CD4-positive, alpha-beta T cell (primary cell): ENCODE results near the gene RUSF1. TPM values are rescaled to one million over a fixed set of nuclear protein-coding genes. Genes with fewer than 3 reads are reported as not detected.

Experiments
- ATAC-seq: fragments of 200-7000 bp; cut with Tn5 transposase; one replicate; pipeline ENCODE4 v1.10.0; 2022; ENCODE audit warnings: mild to moderate bottlenecking; ENCODE audit not compliant: poor library complexity
- CTCF ChIA-PET: fragments of 350-600 bp; sonication (Branson Sonifier 250); formaldehyde crosslinking; loops from one replicate; lab custom pipeline; 2021; ENCODE audit warnings: antibody characterized with exemption, inconsistent platforms; lab: Charles Lee
- POLR2A ChIA-PET: fragments of 350-600 bp; sonication (Branson Sonifier 250); formaldehyde crosslinking; loops from one replicate; lab custom pipeline; 2021; ENCODE audit warnings: antibody characterized with exemption, inconsistent platforms; lab: Charles Lee
- DNase-seq, 14 experiments: peaks; one replicate each; pipeline ENCODE4 v3.0.0-alpha.2; 2013 to 2020; ENCODE audit warnings: mixed read lengths in 2 of 14
- H3K27ac ChIP-seq, 2 donors: one replicate each; pipeline versions ENCODE4 v1.5.1 to v1.7.0; 2013; ENCODE audit warnings: low read length in 2 of 2, low read depth in 1 of 2, mild to moderate bottlenecking in 1 of 2
- H3K27me3 ChIP-seq, 2 experiments: 1 replicate in 1 of 2; 2 replicates in 1 of 2; pipeline versions ENCODE4 v1.6.1 to v1.7.0; 2013; ENCODE audit warnings: low read length in 2 of 2, control low read depth in 1 of 2, mild to moderate bottlenecking in 1 of 2, moderate library complexity in 1 of 2; ENCODE audit not compliant: insufficient read depth in 2 of 2, control insufficient read depth in 1 of 2
- H3K36me3 ChIP-seq: one replicate; pipeline ENCODE4 v1.6.1; 2013; ENCODE audit warnings: low read length, control low read depth; ENCODE audit not compliant: insufficient read depth
- H3K4me1 ChIP-seq: one replicate; pipeline ENCODE4 v1.6.1; 2013; ENCODE audit warnings: low read length, control low read depth; ENCODE audit not compliant: insufficient read depth
- H3K4me3 ChIP-seq: one replicate; pipeline ENCODE4 v1.5.1; 2013; ENCODE audit warnings: mild to moderate bottlenecking, low read length, moderate library complexity
- H3K9me3 ChIP-seq, 2 experiments: 1 replicate in 1 of 2; 2 replicates in 1 of 2; pipeline versions ENCODE4 v1.6.1 to v1.7.0; 2013; ENCODE audit warnings: low read length in 2 of 2, mild to moderate bottlenecking in 2 of 2, control low read depth in 1 of 2, moderate library complexity in 1 of 2; ENCODE audit not compliant: control insufficient read depth in 1 of 2, insufficient read depth in 1 of 2
- H3K27ac Mint-ChIP-seq: one replicate; pipeline ENCODE4 v1.8.0; 2020; ENCODE audit warnings: mixed read lengths
- H3K27me3 Mint-ChIP-seq: one replicate; pipeline ENCODE4 v1.8.0; 2021; ENCODE audit warnings: mixed read lengths
- H3K36me3 Mint-ChIP-seq: one replicate; pipeline ENCODE4 v1.8.0; 2021; ENCODE audit warnings: low read depth, mixed read lengths
- H3K4me1 Mint-ChIP-seq: one replicate; pipeline ENCODE4 v1.8.0; 2021; ENCODE audit warnings: low read depth, mixed read lengths
- H3K4me3 Mint-ChIP-seq: one replicate; pipeline ENCODE4 v1.8.0; 2020; ENCODE audit warnings: mild to moderate bottlenecking, mixed read lengths
- H3K9me3 Mint-ChIP-seq: one replicate; pipeline ENCODE4 v1.8.0; 2020; ENCODE audit warnings: mixed read lengths
- CTCF ChIP-seq: fragments of 200-600 bp; IDR thresholded peaks from one replicate; pipeline ENCODE4 v1.8.0; 2022; ENCODE audit warnings: antibody characterized with exemption, mild to moderate bottlenecking
- intact Hi-C, 2 experiments: fragments of 100-400 bp; cut with DNase I in 1 of 2; cut with micrococcal nuclease in 1 of 2; formaldehyde crosslinking; loops; one replicate each; pipeline versions ENCODE4 v1.15.1 to v1.9.0; 2023 to 2025; cut with DNase I, micrococcal nuclease
- total RNA-seq, 174 experiments: library from RNA in 2 of 174; stranded (reverse) in 2 of 174; gene quantifications; one replicate each; pipeline ENCODE4 v1.2.3 and lab custom pipeline; 2021 to 2026

RUSF1 gene
- total RNA-seq, 2 experiments from 2014 or later = 69.2 to 73.2 TPM

DNA sequence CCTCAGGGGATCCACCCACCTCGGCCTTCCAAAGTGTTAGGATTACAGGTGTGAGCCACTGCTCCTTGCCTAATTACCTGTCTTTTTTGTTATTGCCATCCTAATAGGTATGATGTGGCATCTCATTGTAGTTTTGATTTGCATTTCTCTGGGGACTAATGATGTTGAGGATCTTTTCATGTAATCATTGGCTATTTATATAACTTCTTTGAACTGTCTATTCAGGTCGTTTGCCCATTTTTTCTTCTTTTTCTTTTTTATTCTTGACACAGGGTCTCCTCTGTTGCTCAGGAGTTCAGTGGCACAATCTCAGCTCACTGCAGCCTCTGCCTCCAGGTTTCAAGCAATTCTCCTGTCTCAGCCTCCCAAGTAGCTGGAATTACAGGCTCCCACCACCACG lies 37.6 kb downstream of the RUSF1 start:
- Mint-ChIP-seq H3K9me3 (no peaks in the 10 kb centered on the region), H3K27ac (no peak overlapping the region), H3K27me3 (peaks cover 13% of the 10 kb centered on the region), H3K4me3 (no peak overlapping the region), H3K36me3 (peaks cover 12% of the 10 kb centered on the region), H3K4me1 (peaks cover 10% of the 10 kb centered on the region)
- Histone ChIP-seq H3K27me3 (peaks cover 10 to 24% of the 10 kb centered on the region in 2 experiments), H3K4me1 (peaks cover 47% of the 10 kb centered on the region), H3K36me3 (peaks cover 8% of the 10 kb centered on the region), H3K4me3 (no peak overlapping the region), H3K9me3 (peaks cover 0 to 6% of the 10 kb centered on the region in 2 experiments), H3K27ac (no peak overlapping the region)
- ATAC-seq (no peak), DNase-seq (no peak)
- intact Hi-C loops = loop anchor here in 1 of 2 experiments (5.0 kb wide), 1 partner anchor 387 kb away; no protein-coding TSS in a partner anchor
- POLR2A ChIA-PET = interaction anchor here (1.6 kb wide), 1 partner anchor 10 kb away, joined by 7 read pairs; no protein-coding TSS in a partner anchor
- CTCF ChIA-PET = no interaction called here
- no peak for TF ChIP-seq CTCF

- Mint-ChIP-seq H3K36me3 (peaks cover 33% of the 10 kb centered on the region), H3K4me3 (no peak overlapping the region), H3K27me3 (peaks cover 7% of the 10 kb centered on the region), H3K4me1 (peaks cover 6% of the 10 kb centered on the region), H3K9me3 (no peaks in the 10 kb centered on the region), H3K27ac (no peak overlapping the region)
- Histone ChIP-seq H3K27ac (no peak overlapping the region), H3K4me1 (peaks cover 37% of the 10 kb centered on the region), H3K9me3 (peaks cover 0 to 4% of the 10 kb centered on the region in 2 experiments), H3K4me3 (no peak overlapping the region), H3K36me3 (peaks cover 19% of the 10 kb centered on the region), H3K27me3 (peaks cover 8 to 15% of the 10 kb centered on the region in 2 experiments)
- intact Hi-C loops = no loop called here
- ATAC-seq (no peak), DNase-seq (no peak)
- no peak for TF ChIP-seq CTCF
- ChIA-PET POLR2A (no interaction called here), CTCF (no interaction called here)
Observed at GRCh38 chr16:31467858-31468257, 40.3 kb downstream of the RUSF1 start.

DNA sequence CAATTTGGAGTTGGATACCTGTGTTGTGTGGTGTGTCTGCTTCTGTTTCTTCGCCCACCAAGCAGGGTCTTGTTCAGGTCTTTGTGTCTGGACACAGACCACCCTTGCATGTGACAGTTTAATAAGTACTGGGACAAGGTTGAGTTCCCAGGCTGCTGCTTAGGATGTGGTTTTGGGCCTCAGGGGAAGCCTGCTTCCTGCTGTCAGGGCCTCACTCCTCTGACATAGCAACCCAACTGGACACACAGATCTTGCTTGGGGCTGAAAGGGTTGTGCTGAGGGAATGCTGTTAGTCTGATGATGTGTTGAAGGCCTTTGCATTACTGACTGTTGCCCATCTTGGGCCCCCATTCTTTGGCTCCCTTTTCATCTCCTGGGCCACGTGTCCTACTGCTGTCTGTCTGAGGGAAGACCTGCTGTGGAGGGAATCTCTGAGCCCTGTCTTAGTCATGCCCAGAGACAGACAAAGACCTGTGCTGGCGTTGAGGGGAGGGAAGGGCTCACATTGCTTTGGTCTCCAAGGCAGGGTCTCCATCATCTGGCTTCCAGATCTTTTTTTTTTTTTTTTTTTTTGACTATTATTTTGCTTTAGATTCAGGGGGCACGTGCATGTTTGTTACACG lies 40.9 kb downstream of the RUSF1 start:
- Mint-ChIP-seq H3K27ac (no peak overlapping the region), H3K36me3 (peaks cover 36% of the 10 kb centered on the region), H3K27me3 (peaks cover under 1% of the 10 kb centered on the region), H3K4me3 (no peak overlapping the region), H3K4me1 (peaks cover under 1% of the 10 kb centered on the region), H3K9me3 (no peaks in the 10 kb centered on the region)
- H3K9me3 ChIP-seq = no peaks in the 10 kb centered on the region
- peaks cover 25% of the 10 kb centered on the region for H3K36me3 ChIP-seq
- no peak overlapping the region for H3K4me3 ChIP-seq
- POLR2A ChIA-PET = no interaction called here
- intact Hi-C loops = no loop called here
- no peak overlapping the region for H3K27ac ChIP-seq
- DNase-seq (peak in 3 of 14 experiments; percentile 29 to 57 (median 30)), ATAC-seq (no peak)
- no peak for TF ChIP-seq CTCF
- H3K27me3 ChIP-seq = peaks cover 2 to 11% of the 10 kb centered on the region in 2 experiments
- peaks cover 31% of the 10 kb centered on the region for H3K4me1 ChIP-seq
- CTCF ChIA-PET = no interaction called here
